ENCODE data around the gene CDK11B.
"Not testable (repeated sequence)": the region's sequence is repeated elsewhere in the genome, so short reads cannot be mapped to it uniquely, and the experiment has no call there.

CDK11B gene

DNA sequence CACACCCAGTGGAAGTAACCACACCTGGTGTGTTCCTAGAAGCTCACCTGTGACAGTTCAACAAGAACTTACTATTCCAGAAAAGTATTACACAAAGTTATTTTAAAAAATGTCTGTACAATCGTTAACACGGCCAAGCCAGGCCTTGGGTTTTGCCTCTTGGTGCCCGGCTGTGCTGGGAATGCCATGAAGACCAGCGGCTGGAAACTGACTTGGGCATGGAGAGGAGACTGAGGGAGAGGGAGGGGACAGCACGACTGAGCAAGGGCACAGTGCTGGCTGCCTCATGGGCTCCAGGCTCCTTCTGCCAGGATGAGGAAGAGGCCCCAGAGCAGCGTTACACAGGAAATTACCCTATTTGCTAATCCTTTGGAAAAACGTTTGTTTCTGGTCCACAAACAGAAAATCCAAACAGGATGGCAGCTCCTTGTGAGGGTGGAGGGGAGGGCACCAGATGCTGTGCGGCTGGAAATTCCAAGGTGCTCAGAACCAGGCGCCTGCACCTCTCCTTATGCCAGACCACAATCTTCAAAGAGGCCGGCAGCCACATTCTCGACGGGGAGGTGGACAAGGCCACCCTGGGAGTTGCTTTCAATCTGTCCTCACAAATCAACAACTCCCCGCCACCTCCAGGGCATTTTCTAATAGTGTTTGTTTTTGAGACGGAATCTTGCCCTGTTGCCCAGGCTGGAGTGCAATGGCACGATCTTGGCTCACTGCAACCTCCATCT lies 4.2 kb upstream of the CDK11B start:
- DNase-seq (ENCODE audit: low read depth in 2 of 2, low spot score in 1 of 2): not testable (repeated sequence)

GRCh38 chr1:1662392-1662791 lies 3.6 kb upstream of the CDK11B start:
- DNase-seq (ENCODE audit: low read depth in 2 of 2, low spot score in 1 of 2): not testable (repeated sequence)

- DNase-seq (ENCODE audit: low read depth in 2 of 2, low spot score in 1 of 2): not testable (repeated sequence)
These were observed 10.5 kb downstream of the CDK11B start for GRCh38 chr1:1648265-1648664.

DNA sequence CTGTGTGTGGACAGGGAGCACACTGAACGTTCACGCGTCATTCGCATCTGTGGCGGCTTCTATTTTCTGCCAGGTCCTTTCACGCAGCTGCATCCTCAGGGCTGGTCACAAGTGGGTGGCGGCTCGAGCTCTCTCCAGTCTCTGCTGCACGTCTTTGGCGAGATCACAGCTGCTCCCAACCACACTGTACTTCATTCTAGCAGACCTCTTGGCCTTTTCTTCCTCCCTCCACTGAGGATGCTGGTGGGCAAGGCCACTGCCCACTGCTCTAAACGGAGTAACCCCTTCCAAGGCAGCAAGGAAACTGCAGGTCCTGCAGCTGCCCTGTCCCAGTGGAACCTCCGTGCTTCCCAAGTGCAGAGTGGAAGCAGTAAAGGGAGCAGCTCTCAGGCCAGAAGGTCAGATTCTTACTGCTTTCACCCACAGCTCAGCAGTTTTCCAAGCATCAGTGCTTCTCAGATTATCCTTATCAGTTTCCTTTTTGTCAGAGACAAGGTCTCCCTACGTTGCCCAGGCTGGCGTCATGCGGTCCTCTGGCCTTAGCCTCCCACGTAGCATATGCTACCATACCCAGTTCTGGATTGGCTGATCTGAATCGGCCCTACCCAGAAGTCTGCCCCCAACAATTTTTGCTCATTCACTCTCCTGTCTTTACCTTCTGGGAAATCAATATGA lies 11.1 kb downstream of the CDK11B start:
- not testable (repeated sequence) for DNase-seq (ENCODE audit: low read depth in 2 of 2, low spot score in 1 of 2)

- not testable (repeated sequence) for DNase-seq (ENCODE audit: low read depth in 2 of 2, low spot score in 1 of 2)
These were observed 12.5 kb downstream of the CDK11B start for GRCh38 chr1:1646326-1646725.

- not testable (repeated sequence) for DNase-seq (ENCODE audit: low read depth in 2 of 2, low spot score in 1 of 2)
These were observed 17.9 kb downstream of the CDK11B start for GRCh38 chr1:1640711-1641461.

GRCh38 chr1:1640081-1640480 lies 18.7 kb downstream of the CDK11B start:
- not testable (repeated sequence) for DNase-seq (ENCODE audit: low read depth in 2 of 2, low spot score in 1 of 2)

- DNase-seq (ENCODE audit: low read depth in 2 of 2, low spot score in 1 of 2): not testable (repeated sequence)
These were observed 19.4 kb downstream of the CDK11B start for GRCh38 chr1:1639368-1639767.

- DNase-seq (ENCODE audit: low read depth in 2 of 2, low spot score in 1 of 2): not testable (repeated sequence)
These were observed 20.3 kb downstream of the CDK11B start for GRCh38 chr1:1638528-1638927.

DNA sequence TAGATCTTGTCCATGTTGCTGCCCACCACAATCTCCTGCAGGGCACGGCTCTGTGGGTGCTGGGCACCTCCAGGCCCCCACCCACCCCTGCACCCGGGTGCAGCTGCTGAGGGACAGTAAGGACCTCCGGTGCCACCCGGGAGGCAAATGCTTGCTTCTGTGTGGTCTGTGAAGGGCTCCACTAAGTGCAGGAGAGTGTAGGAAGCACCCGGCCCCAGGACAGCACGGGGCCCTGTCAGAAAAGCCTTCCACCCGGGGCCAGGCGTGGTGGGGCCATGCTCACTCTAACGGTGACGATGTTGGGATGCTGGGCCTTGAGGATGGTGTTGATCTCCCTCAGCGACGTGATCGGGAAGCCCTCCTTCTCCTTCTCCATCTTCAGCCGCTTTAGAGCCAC lies 21.3 kb downstream of the CDK11B start:
- DNase-seq (ENCODE audit: low read depth in 2 of 2, low spot score in 1 of 2): not testable (repeated sequence)

GRCh38 chr1:1636621-1637478 lies 22.0 kb downstream of the CDK11B start:
- DNase-seq (ENCODE audit: low read depth in 2 of 2, low spot score in 1 of 2): not testable (repeated sequence)

GRCh38 chr1:1634613-1635012 lies 24.2 kb downstream of the CDK11B start:
- not testable (repeated sequence) for DNase-seq (ENCODE audit: low read depth in 2 of 2, low spot score in 1 of 2)

DNA sequence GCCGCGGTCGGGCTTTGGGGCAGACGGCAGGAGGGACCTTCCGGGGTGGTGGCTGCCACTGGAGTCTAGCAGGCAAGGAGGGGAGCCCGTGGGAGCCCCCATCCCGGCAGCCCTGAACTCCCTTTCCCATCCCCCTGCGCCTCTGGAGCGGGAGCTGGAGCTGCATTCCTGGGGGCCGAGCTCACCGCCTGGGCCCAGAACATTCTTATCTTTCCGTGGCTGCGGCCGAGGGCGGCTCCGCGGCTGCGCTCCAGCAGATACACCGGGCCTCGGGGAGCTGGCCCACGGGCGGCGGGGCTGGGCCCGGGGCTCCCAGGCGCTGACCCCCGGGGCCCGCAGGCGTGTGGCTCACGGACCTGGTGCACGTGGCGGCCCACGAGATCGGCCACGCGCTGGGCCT lies 25.4 kb downstream of the CDK11B start:
- not testable (repeated sequence) for DNase-seq (ENCODE audit: low read depth in 2 of 2, low spot score in 1 of 2)

- DNase-seq (ENCODE audit: low read depth in 2 of 2, low spot score in 1 of 2): no peak
These were observed 26.9 kb downstream of the CDK11B start, which contains the start of gene MMP23B for GRCh38 chr1:1631782-1632420. Gene MMP23B (plus strand): TSS chr1:1632173. CDS start chr1:1632219, 46 bp downstream.

DNA sequence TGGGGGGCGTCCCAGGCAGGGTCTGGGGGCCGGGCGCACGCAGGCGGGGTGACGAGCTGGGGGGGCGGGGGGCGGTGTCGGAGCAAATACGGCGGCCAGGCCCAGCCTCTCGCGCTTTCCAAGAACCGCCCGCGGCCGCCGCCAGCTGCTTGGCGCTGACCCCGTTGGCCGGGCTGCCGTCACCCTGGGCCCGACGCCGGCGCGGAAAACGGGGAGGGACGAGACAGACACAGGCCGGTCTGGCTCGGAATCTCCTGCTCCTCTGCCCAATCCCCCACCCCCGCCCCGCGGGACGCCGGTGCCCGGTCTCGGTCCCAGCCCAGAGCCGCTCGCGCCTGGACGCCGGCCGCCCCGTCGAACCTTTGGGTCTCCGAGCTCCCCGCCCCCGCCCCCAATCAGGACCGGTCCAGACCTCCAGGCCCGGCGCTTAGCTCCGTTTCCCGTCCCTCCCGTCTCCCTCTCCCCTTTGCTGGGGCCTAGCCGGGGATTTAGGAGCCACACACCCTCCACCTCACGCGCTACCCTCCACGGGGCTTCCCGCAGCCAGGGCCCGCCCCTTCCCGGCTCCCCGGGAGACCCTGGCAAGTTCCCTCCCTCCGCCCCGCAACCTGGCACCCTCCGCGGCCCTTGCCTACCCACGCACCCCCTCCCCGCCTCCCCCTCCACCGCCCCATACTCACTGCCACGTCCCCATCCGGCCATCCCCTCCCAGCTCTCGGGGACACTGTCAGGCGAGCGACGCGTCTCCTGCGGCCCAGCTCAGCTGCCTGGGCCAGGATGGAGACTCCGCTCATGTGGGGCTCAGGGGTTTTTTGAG lies 27.6 kb downstream of the CDK11B start:
- DNase-seq (ENCODE audit: low read depth in 2 of 2, low spot score in 1 of 2): no peak

- peak; percentile 77 to 92 for DNase-seq (ENCODE audit: low read depth in 2 of 2, low spot score in 1 of 2)
These were observed 28.4 kb downstream of the CDK11B start for GRCh38 chr1:1630191-1630964.

DNA sequence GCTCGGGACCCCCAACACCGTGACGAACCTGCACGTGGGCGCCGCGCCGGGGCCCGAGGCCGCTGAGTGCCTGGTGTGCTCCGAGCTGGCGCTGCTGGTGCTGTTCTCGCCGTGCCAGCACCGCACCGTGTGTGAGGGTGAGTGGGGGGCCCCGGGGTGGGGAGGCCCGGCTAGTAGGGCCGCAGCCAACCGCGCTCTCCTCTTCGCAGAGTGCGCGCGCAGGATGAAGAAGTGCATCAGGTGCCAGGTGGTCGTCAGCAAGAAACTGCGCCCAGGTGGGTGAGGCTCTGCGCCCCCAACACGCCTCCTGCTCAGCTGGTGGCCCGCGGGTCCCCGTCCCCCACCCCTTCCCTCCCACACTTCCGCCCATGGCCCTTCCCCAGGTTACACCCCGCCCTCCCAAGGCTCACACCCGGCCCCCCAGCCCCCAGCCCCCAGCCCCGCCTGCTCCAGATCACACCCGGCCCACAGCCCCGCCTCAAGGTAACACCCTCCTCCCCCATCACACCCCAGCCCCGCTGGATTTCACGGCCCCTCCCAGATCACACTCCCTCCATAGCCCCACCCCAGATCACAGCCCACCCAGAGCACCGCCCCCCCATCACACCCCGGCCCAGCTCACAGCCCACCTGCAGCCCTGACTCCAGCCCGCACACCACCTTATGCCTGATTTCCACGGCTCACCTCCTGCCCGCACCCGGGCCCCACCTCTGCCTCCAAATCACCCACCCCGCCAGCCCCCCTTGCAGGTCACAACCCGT lies 29.2 kb downstream of the CDK11B start:
- DNase-seq (ENCODE audit: low read depth in 2 of 2, low spot score in 1 of 2): peak; percentile 58 to 66
